ENCODE data around the gene YPEL5.

The YPEL5 gene

GRCh38 chr2:30172627-30173026, 25.8 kb downstream of the YPEL5 start:
- no peaks in the 10 kb centered on the region for H3K27me3 ChIP-seq
- H3K4me1 ChIP-seq, result no peaks in the 10 kb centered on the region
- H3K36me3 ChIP-seq, result no peaks in the 10 kb centered on the region
- H3K9me3 ChIP-seq, result no peaks in the 10 kb centered on the region
- no peak overlapping the region for H3K4me3 ChIP-seq (ENCODE audit: low read depth, low read length)
- no peak for DNase-seq
- TF ChIP-seq CTCF (IDR thresholded peaks at IDR 0.05; ENCODE audit: low read depth, low read length), result no peak

- peaks cover 11% of the 10 kb centered on the region for H3K4me1 ChIP-seq
- TF ChIP-seq CTCF (IDR thresholded peaks at IDR 0.05; ENCODE audit: low read depth, low read length), result no peak
- H3K4me3 ChIP-seq (ENCODE audit: low read depth, low read length), result no peak overlapping the region
- DNase-seq, result no peak
- H3K36me3 ChIP-seq, result no peaks in the 10 kb centered on the region
- H3K9me3 ChIP-seq, result no peaks in the 10 kb centered on the region
- no peaks in the 10 kb centered on the region for H3K27me3 ChIP-seq
Measured at GRCh38 chr2:30177440-30177839, 30.6 kb downstream of the YPEL5 start.

- no peaks in the 10 kb centered on the region for H3K9me3 ChIP-seq
- H3K36me3 ChIP-seq, result no peaks in the 10 kb centered on the region
- H3K4me3 ChIP-seq (ENCODE audit: low read depth, low read length), result no peak overlapping the region
- no peak for DNase-seq
- H3K4me1 ChIP-seq, result peaks cover 11% of the 10 kb centered on the region
- no peak for TF ChIP-seq CTCF (IDR thresholded peaks at IDR 0.05; ENCODE audit: low read depth, low read length)
- no peaks in the 10 kb centered on the region for H3K27me3 ChIP-seq
Measured at GRCh38 chr2:30177956-30178355, 31.1 kb downstream of the YPEL5 start.

GRCh38 chr2:30178618-30179434, 32.0 kb downstream of the YPEL5 start:
- H3K36me3 ChIP-seq, result no peaks in the 10 kb centered on the region
- no peaks in the 10 kb centered on the region for H3K27me3 ChIP-seq
- H3K4me3 ChIP-seq (ENCODE audit: low read depth, low read length), result no peak overlapping the region
- H3K4me1 ChIP-seq, result peaks cover 11% of the 10 kb centered on the region
- peak; percentile 27 for DNase-seq
- no peak for TF ChIP-seq CTCF (IDR thresholded peaks at IDR 0.05; ENCODE audit: low read depth, low read length)
- no peaks in the 10 kb centered on the region for H3K9me3 ChIP-seq

GRCh38 chr2:30179536-30179935, 32.7 kb downstream of the YPEL5 start:
- no peak overlapping the region for H3K4me3 ChIP-seq (ENCODE audit: low read depth, low read length)
- peaks cover 11% of the 10 kb centered on the region for H3K4me1 ChIP-seq
- no peaks in the 10 kb centered on the region for H3K36me3 ChIP-seq
- TF ChIP-seq CTCF (IDR thresholded peaks at IDR 0.05; ENCODE audit: low read depth, low read length), result no peak
- no peaks in the 10 kb centered on the region for H3K27me3 ChIP-seq
- no peak for DNase-seq
- H3K9me3 ChIP-seq, result no peaks in the 10 kb centered on the region; the same call in 1 of the 2 replicates

GRCh38 chr2:30180226-30180625, 33.4 kb downstream of the YPEL5 start:
- H3K36me3 ChIP-seq, result no peaks in the 10 kb centered on the region
- TF ChIP-seq CTCF (IDR thresholded peaks at IDR 0.05; ENCODE audit: low read depth, low read length), result no peak
- peaks cover 11% of the 10 kb centered on the region for H3K4me1 ChIP-seq
- no peak for DNase-seq
- H3K27me3 ChIP-seq, result no peaks in the 10 kb centered on the region
- no peaks in the 10 kb centered on the region; the same call in 1 of the 2 replicates for H3K9me3 ChIP-seq
- H3K4me3 ChIP-seq (ENCODE audit: low read depth, low read length), result no peak overlapping the region

All from BE2C (cell line).